Renal pelvis (tissue), 4 donors: Measurements from ENCODE around the gene PPP4R2. TPM values are rescaled to one million over a fixed set of nuclear protein-coding genes. Genes with fewer than 3 reads are reported as not detected.
"Not testable (repeated sequence)": the region's sequence is repeated elsewhere in the genome, so short reads cannot be mapped to it uniquely, and the experiment has no call there.

ENCODE experiments used
- DNase-seq: peaks from one replicate; pipeline ENCODE4 v3.0.0-alpha.2; 2013
- polyA plus RNA-seq, 3 donors: library from polyadenylated mRNA; unstranded; fragments of 120-200 nt; gene quantifications; one replicate each; pipeline ENCODE4 v1.2.1, GENCODE V29; 2013; ENCODE audit not compliant: insufficient read length in 3 of 3

The PPP4R2 gene
- polyA plus RNA-seq, 3 donors: 83.2 to 100 (median 85.9) TPM

DNA sequence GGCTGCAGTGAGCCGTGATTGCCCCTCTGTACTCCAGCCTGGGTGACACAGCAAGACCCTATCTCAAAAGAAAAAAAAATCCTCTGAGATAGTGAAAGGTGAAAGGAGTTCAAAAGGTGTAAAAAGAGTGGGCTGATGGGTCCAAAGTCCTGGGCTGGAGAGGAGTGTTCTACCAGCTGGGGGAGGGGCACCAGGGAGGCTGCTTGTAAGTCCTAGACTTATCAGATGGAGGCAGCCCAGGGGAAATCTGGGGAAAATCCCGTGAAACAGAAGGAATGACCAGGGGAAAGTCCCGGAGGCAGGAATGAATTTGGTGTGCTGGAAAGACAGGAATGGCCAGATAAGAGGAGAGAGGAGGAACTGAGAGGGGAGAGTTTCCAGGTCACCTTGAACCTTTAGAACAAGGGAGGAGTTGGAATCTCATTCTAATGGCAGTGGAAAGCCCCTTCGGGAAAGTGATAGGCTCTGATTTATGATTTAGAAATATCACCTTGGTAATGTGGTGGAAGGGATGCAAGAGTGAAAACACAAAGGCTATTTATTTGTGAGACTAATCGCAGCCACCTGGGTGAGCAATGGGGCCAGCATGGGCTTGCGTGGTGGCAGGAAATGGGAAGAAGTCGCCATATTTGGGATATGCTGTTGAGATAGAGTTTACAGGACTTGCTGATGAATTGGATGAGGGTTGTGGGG lies 23.4 kb upstream of the PPP4R2 start:
- DNase-seq: no peak

DNA sequence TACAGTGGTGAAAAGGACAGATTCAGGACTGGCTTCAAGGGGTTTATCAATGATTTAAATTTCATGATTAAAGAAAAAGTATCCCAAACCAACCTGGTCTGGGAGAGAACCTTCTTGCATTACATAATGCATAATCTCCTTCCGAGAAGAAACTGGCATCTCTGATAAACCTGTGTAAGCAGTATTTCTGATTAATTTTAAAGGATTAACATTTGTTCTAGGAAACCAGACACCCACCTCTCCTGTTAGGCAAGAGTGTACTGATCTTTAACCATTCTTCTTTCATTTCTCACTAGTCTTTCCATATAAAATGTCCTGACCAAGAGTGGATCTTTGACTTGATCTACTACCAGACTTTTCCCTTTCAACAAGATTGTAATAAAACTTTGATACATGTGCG lies 22.8 kb upstream of the PPP4R2 start:
- DNase-seq: no peak

DNA sequence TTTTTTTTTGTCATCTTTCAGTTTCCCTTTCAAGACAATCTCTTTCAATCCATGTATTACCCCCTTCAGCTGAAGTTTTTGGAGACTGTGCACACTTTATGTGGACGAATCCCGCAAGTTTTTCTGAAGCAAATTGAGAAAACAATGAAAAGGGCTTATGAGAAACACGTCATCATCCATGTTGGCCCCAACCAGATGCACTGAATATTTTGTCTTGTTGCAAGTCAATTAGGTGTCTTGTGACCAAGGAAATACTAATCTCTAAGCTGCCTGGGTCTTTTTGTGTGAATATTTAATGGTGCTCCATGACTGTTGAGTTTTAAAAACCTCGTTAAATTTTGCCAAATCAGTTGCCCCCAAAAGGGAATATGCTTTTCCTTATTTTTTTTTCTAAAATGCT lies 21.7 kb upstream of the PPP4R2 start:
- DNase-seq: no peak

DNA sequence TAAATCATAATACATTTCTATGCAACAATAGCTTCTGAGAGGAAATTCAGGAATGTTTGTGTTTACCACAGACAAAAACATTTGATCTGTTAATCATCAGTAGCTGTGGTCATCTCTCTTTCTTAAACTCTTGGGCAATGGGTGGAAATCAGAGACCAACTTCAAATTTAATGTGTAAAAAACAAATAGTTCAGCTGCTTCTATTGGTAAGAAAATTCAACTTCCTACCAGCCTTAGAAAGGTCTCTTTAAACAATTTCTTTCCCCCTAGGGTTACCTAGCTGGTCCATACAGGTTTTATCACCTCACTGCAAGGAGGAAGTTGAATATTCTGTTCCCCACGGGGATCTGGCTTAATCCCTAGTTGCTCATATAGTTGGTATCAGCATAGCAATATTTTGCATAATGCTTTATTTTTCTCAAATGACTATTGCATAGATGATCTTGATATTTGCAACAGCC lies 20.3 kb upstream of the PPP4R2 start:
- no peak for DNase-seq

DNA sequence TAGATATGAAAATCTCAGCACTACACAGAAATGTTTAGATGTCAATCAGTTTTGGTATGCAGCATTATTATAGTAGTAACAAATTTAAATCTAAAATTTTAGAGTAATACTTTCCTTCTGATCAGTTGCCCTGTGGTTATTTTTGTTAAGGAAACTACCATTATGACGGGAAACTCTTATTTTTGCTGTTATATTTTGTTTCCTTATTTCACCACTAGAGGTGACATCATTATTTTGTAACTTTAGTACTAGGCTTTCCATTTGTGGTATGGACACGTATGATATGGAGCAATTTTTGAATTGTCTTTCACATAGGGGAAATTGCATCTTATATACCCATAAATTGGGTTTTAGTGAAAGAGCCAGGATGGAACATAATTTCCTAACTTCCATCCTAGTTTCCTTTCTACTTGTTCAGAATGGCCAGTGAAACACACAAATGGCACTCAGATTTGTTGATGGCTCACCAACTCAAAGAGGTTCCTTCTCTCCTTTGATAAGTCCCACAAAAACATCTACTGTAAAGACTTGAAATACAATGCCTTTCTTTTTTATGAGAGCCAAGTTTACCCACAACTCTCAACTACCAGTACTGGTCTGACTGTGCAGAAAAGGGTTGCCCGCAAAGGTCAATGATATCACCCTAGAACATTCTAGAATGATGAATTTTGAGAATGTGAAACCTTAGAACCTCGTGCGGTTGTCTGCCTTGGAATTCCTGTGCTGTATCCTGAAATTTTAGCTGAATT lies 19.4 kb upstream of the PPP4R2 start:
- no peak for DNase-seq

DNA sequence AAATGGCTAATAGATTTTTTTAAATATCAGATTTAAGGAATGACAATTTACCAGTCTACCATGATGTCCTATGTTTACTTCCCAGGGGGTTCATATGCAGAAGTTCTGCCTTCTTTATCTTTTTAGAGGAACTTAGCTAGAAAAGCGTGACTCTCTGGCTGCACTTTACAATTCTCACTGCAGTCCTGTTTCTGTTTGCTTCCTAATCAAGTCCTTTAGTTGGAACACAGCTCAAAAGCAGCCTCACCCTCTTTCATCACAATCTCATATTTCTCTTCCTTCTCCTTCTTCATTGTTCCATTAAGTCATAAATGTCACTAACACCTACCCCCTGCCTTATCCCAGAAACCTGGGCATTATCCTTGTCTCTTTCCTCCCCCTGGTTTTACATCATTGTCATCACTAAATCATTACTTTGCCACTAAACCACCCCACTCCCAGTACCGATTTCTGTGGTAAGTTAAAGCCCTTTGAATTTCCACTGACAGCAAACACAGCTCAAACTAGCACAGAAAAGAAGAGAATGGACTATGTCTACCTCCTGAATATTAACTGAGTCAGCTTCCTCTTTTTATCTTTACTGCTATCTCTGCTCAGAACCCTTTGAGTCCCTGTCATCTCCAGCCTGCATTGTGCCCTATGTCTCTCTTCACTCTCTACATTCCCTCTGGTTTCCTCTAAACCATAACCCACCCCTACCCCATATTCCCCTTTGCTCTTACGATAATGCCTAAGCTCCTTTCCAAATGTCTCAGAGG lies 13.8 kb upstream of the PPP4R2 start:
- DNase-seq: no peak

DNA sequence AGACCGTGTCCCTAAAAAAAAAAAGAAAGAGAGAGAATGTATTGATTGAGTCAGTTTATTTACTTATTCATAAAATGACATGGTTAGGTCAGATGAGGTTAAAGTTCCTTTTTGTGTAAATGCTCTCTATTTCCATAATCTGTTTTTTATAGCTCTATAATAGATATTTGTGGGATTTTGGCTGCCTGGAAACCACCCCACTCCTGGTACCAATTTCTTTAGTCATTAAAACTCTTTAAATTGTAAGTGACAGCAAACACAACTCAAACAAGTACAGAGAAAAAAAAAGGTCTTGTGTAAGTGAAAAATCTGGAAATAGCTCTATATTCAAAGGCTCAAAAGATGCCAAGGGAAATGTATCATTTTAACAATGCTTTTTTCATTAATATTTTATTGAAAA lies 11.0 kb upstream of the PPP4R2 start:
- no peak for DNase-seq

DNA sequence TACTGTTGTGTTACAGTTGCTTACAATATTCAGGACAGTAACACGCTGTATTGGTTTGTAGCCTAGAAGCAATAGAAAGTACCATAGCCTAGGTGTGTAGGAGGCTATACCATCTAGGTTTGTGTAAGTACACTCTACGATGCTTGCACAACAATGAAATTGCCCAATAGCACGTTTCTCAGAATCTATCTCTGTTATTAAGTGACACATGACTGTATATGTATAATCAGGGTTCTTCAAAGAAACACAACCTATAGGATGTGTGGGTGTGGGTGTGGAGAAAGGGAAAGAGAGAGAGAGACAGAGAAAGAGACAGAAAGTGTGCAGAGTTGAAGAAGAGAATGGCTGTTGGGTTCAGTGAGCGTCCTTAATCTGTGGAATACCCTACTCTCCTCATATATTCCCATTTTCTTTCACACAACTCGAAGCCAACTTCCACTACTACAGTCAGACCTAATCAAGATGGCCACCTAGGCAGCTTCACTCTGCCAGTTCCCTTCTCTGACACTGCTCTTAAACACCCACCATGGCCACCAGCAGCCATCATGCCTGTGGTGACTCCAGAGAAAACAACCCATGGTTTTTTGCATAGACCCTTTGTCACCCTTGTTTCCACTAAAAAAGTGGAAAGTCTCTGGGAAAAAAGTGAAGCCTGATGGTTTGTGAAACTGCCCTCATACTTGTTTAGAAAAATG lies 5.8 kb upstream of the PPP4R2 start:
- DNase-seq: no peak

DNA sequence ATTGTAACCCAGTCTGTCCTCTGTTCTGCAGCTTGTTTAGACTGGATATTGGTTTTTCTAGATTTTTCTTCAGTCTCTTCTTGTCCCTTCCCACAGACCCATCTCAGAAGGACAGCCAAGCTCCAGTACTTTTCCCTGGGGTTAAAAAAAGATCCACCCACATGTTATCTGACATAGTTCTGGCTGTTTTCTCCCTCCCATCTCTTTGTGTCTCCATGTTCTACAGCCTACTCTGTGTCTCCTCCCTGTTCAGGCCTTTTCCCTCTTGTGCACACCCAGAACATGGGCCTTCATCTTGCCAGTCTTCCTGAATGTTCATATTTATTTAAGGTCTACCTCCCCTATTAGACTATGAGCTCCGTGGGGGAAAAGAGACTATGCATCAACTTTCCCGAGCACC lies 5.1 kb upstream of the PPP4R2 start:
- no peak for DNase-seq

DNA sequence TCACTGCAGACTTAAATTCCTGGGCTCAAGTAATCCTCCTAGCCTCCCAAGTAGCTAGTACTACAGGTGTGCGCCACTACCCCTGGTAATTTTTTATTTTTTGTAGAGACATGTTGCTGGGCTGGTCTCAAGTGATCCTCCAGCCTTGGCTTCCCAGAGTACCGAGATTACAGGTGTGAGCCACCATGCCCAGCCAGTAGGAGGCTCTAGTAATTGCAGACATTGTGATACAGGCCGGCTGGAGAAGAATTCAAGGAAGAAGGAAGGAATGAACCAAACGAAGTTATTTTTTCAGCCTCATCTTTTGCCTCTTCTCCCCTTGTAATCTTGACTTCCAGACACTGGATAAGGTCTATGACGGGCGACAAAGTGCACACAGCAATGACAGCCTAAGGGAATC lies 3.2 kb upstream of the PPP4R2 start:
- no peak for DNase-seq

DNA sequence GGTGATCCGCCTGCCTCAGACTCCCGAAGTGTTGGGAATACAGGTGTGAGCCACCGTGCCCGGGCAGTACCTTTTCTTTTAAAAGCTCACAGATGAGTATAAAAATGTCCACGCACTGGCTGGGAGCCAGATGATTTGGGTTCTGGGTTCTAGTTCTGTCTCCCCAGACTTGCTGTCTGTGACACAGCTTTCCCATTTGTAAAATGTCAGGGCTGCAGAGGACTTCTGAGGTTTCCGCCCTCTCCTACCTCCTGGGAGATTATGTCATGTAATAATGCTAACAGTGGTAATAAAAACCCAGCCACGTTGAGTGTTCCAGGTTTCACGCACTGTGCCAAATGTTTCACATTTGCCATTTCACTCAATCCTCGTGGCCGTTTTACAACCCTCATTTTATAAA lies 1.3 kb upstream of the PPP4R2 start:
- DNase-seq: no peak

DNA sequence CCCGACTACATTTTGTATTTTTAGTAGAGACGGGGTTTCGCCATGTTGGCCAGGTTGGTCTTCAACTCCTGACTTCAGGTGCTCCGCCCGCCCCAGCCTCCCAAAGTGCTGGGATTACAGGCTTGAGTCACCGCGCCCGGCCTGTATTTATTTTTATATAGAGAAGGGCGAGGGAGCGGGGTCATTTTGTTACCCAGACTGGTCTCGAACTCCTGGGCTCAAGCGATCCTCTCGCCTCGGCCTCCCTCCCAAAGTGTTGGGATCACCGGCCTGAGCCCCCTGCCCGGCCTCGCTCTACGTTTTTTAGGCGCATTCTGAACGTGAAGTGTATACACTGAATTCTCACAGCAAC lies 514 bp upstream of the PPP4R2 start:
- no peak for DNase-seq

DNA sequence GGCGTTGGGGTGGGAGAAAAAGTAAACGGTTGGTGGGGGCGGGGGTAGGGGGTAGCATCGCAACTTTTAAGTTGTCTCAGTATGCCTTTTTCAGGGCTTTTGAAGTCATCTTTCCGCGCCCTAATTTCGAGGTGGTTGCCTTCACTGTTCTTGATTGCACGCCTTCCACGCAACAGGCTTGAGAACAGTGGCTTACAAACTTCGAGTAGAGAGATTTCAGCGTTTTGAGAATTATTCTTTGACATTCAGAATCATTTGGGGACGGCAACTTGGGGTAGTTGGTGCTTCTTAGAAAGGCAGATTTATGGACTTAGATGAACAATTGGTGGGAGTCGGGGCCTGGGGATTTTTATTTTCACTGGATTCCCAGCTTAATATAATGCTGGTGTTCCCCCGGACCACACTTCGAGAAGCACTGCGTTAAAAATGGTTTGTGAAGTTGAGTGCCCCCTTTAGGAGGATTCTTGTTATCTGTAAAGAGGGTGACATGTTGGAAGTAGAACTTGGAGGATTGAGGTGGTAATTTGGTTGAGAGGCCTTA lies 880 bp downstream of the PPP4R2 start:
- peak; percentile 65 for DNase-seq

DNA sequence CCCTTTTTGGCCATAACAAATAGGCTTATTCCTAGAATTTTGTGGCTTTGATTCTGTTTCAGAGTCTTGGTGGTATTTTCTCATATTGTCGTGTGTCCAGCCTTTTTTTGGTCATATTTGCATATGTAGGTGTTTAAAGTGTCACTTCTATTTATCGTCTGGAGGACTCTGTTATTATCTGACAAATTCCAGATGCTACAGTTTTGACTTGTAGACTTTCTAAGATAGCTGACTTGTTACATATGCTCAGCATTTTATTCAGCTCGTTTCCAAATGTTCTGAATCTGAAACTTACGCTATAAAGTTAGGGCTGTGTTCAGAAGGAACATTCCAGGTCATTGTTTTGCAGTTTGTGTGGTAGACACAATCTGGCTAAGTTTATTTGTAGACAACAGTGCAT lies 1.9 kb downstream of the PPP4R2 start:
- DNase-seq: no peak

DNA sequence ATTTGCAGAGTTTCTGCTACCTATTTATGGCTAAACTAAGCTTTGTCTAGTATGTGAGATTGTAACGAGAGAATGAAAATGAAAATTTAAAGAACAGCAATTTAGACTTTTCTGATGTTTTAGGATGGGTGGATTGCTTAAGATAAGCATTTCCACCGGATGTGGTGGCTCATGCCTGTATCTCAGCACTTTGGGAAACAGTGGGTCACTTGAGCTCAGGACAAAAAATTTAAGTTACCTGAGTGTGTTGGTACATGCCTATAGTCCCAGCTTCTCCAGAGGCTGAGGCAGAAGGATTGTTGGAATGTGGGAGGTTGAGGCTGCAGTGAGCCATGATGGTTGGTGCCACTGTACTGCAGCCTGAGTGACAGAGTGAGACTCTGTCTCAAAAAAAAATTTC lies 3.3 kb downstream of the PPP4R2 start:
- no peak for DNase-seq

DNA sequence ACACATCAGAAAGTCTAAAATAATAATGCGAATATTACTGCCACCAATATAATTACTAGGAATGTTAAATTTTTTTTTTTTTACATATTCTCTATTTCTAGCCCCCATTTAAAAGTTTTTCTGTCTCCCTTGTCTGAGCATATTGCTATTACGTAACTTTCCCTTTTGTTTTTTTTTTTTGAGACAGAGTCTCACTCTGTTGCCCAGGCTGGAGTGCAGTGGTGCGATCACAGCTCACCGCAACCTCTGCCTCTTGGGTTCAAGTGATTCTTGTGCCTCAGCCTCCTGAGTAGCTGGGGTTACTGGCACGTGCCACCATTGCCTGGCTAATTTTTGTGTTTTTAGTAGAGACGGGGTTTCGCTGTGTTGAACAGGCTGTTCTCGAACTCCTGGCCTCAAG lies 6.4 kb downstream of the PPP4R2 start:
- DNase-seq: not testable (repeated sequence)

DNA sequence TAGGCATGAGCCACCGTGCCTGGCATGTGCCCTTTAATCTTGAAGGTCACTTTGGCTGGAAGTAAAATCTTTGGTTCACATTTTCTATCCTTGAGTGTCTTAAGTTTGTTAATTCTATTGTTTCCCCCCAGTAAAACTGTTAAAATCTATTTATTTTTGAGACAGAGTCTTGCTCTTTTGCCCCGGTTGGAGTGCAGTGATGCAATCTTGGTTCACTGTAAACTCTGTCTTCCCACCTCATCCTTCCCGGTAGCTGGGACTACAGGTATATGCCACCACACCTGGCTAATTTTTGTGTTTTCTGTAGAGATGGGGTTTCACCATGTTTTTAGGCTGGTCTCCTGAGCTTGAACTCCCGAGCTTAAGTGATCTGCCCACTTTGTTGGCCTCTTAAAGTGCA lies 7.7 kb downstream of the PPP4R2 start:
- DNase-seq: no peak

DNA sequence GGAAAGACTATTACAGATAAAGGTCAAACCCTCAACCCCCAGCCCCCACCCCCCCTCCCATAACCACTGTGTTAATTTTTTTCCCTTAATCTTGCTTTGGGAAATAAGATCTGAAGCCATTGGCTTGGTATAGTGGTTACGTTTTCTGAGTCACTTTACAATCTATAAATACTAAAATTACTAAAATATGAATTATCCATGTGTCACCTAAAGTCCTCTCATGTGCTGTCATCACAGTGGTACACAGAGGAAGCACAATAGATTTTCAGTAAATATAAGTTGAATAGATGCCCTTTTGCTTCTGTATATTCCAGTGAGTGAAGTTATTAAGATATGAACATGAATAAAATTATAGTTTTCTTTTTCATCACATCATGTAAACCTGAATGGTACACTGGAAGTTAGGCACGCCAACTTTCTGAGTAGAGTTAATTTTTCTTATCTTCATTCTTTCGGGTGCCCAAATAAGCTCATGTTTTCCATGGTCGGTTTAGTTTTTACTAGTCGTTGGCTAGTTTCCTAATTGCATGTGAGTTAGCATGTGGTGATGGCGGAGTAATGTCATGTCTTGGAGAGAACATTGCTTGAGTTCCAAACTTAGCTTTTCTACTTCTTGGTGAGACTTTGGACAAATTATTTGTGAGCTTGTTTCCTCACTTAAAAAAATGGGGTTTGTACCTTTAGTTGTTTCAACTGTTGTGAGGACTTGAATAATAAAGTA lies 11.5 kb downstream of the PPP4R2 start:
- no peak for DNase-seq

DNA sequence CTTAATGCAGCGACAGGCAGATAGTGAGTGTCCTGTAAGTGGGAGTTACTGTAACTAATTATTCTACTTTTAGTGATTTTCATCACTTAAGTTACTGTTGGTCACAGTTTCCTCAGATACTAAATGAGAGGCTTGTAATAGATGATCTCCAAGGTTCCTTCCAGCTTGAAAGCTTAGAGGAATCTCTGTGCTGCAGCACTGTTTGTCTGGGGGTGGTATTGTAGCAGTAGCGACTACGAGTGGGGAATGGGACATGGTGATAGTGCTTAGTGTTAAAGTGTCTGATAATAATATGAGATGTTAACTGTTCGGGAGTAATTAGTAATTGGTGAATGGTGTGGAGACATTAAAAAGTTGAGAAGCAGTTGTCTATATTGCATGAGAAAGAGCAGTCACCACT lies 12.4 kb downstream of the PPP4R2 start:
- no peak for DNase-seq

DNA sequence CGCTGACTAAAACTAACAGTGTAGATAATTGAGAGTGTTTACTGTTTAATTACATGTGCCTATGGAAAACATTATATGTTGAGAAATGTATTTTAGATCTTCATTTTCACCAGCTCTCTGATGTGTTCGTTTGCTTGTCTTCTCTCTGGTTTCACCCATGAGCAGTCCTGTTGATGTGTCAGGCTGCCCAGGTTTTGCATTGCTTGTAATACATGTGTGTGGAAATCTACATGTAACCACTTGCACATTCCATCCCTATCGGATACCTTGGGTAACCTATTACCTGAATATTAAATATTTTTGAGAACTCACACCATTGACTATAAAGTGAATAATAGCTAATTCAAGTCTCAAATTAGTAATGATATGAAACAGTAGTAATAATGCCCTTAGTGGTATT lies 13.1 kb downstream of the PPP4R2 start:
- no peak for DNase-seq

DNA sequence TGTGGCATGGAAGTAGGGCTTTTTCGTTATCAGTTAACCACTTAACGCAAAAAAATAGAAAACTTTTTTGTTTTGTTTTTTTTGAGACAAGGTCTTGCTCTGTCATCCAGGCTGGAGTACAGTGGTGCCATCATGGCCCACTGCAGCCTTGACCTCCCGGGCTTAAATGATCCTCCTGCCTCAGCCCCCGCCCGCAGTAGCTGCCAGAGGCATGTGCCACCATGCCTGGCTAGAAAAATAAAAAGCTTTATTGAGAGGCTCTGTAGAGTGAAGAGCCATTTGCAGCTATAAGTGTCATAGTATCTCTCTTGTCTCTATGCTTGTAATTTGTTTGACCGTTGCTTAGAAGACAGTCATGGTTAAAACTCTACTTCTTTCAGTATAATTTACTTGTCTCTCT lies 13.5 kb downstream of the PPP4R2 start:
- DNase-seq: no peak

DNA sequence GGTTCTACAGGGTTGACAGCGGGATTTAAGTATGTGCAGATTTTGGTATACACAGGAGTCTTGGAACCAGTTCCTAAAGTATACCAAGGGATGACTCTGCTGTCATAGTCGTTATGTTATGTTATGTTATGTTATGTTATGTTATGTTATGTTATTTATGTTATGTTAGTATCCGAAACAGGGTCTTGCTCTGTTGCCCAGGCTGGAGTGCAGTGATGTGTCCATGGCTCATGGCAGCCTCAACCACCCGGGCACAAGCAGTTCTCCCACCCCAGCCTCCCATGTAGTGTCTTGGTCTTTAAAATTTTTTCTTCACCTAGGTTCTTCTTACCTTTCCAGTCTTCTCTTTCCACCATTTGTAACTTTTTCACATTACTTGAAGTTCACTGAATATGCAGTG lies 21.7 kb downstream of the PPP4R2 start:
- DNase-seq: no peak
